ENCODE results near the gene PIK3C2A. TPM values are rescaled to one million over a fixed set of nuclear protein-coding genes. Genes with fewer than 3 reads are reported as not detected.

Gene PIK3C2A
- total and polyA plus RNA-seq, 2 of the 13 experiments (the other 11 are each of a cell fraction or from before 2014, with no cell fraction given) = 27.5 to 49.9 TPM

GRCh38 chr11:17207317-17208256 lies at the start of gene PIK3C2A (continued):
- TF ChIP-seq, protein P1, sequence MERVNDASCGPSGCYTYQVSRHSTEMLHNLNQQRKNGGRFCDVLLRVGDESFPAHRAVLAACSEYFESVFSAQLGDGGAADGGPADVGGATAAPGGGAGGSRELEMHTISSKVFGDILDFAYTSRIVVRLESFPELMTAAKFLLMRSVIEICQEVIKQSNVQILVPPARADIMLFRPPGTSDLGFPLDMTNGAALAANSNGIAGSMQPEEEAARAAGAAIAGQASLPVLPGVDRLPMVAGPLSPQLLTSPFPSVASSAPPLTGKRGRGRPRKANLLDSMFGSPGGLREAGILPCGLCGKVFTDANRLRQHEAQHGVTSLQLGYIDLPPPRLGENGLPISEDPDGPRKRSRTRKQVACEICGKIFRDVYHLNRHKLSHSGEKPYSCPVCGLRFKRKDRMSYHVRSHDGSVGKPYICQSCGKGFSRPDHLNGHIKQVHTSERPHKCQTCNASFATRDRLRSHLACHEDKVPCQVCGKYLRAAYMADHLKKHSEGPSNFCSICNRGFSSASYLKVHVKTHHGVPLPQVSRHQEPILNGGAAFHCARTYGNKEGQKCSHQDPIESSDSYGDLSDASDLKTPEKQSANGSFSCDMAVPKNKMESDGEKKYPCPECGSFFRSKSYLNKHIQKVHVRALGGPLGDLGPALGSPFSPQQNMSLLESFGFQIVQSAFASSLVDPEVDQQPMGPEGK (CRISPR knock-in tag; IDR thresholded peaks at IDR 0.05) = peak; percentile 11; the same call in 1 of the 2 replicates
- TF ChIP-seq, protein P2, sequence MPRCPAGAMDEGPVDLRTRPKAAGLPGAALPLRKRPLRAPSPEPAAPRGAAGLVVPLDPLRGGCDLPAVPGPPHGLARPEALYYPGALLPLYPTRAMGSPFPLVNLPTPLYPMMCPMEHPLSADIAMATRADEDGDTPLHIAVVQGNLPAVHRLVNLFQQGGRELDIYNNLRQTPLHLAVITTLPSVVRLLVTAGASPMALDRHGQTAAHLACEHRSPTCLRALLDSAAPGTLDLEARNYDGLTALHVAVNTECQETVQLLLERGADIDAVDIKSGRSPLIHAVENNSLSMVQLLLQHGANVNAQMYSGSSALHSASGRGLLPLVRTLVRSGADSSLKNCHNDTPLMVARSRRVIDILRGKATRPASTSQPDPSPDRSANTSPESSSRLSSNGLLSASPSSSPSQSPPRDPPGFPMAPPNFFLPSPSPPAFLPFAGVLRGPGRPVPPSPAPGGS (CRISPR knock-in tag; IDR thresholded peaks at IDR 0.05) = peak; percentile 85
- TF ChIP-seq EHMT2 (IDR thresholded peaks at IDR 0.05; ENCODE audit: borderline replicate concordance, low read depth, low read length) = no peak
- TF ChIP-seq ZNF562 (CRISPR knock-in tag; IDR thresholded peaks at IDR 0.05; ENCODE audit: borderline replicate concordance) = no peak
- TF ChIP-seq ZFP1 (CRISPR knock-in tag; IDR thresholded peaks at IDR 0.05) = no peak
- TF ChIP-seq, protein P3, sequence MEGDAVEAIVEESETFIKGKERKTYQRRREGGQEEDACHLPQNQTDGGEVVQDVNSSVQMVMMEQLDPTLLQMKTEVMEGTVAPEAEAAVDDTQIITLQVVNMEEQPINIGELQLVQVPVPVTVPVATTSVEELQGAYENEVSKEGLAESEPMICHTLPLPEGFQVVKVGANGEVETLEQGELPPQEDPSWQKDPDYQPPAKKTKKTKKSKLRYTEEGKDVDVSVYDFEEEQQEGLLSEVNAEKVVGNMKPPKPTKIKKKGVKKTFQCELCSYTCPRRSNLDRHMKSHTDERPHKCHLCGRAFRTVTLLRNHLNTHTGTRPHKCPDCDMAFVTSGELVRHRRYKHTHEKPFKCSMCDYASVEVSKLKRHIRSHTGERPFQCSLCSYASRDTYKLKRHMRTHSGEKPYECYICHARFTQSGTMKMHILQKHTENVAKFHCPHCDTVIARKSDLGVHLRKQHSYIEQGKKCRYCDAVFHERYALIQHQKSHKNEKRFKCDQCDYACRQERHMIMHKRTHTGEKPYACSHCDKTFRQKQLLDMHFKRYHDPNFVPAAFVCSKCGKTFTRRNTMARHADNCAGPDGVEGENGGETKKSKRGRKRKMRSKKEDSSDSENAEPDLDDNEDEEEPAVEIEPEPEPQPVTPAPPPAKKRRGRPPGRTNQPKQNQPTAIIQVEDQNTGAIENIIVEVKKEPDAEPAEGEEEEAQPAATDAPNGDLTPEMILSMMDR (CRISPR knock-in tag; IDR thresholded peaks at IDR 0.05) = no peak
- TF ChIP-seq ZNF670 (CRISPR knock-in tag; IDR thresholded peaks at IDR 0.05; ENCODE audit: borderline replicate concordance) = peak; percentile 72
- TF ChIP-seq MTF2 (CRISPR knock-in tag; IDR thresholded peaks at IDR 0.05; ENCODE audit: borderline replicate concordance) = no peak
- peak; percentile 75 for TF ChIP-seq HNRNPLL (IDR thresholded peaks at IDR 0.05; ENCODE audit: low read depth, low read length, poor library complexity, severe bottlenecking)
- TF ChIP-seq ZNF24 (IDR thresholded peaks at IDR 0.05) = no peak
- peak; percentile 76; the same call in 1 of the 2 replicates for TF ChIP-seq SAFB2 (CRISPR knock-in tag; IDR thresholded peaks at IDR 0.05; ENCODE audit: borderline replicate concordance, low read depth)
- TF ChIP-seq PLRG1 (conservative IDR thresholded peaks at IDR 0.05) = no peak
- no peak for TF ChIP-seq ZNF83 (CRISPR knock-in tag; IDR thresholded peaks at IDR 0.05; ENCODE audit: borderline replicate concordance)
- peak; percentile 68 for TF ChIP-seq PRDM15 (CRISPR knock-in tag; IDR thresholded peaks at IDR 0.05)
- TF ChIP-seq GATAD1 (CRISPR knock-in tag; IDR thresholded peaks at IDR 0.05) = peak; percentile 80
- TF ChIP-seq NFKBIZ (CRISPR knock-in tag; IDR thresholded peaks at IDR 0.05) = no peak
- TF ChIP-seq ZNF383 (CRISPR knock-in tag; IDR thresholded peaks at IDR 0.05; ENCODE audit: borderline replicate concordance) = no peak
- TF ChIP-seq YY1 (IDR thresholded peaks at IDR 0.05; ENCODE audit: insufficient read depth, insufficient replicate concordance, low read depth, low read length) = peak; percentile 72
- no peak for TF ChIP-seq KDM1A (CRISPR knock-in tag; IDR thresholded peaks at IDR 0.05)
- no peak; the same call in 1 of the 2 replicates for TF ChIP-seq ZFP90 (CRISPR knock-in tag; IDR thresholded peaks at IDR 0.05; ENCODE audit: borderline replicate concordance)

Data from HepG2 (cell line).